T-helper 9 cell (primary cell): ENCODE measurements around the gene CNTNAP2.

Experiments used
- DNase-seq: peaks from one replicate; pipeline ENCODE4 v3.0.0-alpha.2; 2020

CNTNAP2 gene

DNA sequence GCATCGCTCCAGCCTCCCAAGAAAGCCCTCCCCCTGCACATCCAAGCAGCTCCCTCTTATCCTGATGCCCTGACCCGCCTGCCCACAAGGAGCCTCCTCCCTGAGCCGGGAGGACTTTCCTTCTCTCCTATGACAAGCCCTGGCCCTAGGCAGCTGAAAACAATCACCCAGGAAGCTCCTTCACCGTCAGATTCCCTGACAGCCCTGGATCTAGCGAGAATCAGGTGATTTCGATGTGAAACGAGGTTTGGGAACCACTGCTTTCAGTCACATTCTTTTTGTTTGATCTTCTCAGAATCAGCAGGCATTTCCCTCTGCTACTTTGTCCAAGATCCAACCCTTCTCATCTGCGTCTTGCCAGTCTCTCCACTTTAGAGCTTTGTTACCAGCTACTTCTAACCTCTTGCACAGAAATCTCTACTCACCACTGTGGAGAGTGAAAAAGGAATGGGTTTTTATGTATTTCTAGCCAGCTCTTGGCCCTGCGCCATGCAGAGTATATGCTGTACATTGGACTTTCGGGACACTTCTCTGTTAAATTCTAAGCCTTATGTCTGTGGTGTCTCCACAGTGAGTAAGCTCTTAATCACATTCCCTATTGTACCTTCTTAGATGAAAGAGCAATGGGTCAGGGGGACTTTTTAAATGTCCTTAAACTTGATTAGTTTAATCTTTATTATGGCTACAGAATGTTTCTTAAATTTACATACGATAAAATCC lies 2220.8 kb downstream of the CNTNAP2 start:
- no peak for DNase-seq

DNA sequence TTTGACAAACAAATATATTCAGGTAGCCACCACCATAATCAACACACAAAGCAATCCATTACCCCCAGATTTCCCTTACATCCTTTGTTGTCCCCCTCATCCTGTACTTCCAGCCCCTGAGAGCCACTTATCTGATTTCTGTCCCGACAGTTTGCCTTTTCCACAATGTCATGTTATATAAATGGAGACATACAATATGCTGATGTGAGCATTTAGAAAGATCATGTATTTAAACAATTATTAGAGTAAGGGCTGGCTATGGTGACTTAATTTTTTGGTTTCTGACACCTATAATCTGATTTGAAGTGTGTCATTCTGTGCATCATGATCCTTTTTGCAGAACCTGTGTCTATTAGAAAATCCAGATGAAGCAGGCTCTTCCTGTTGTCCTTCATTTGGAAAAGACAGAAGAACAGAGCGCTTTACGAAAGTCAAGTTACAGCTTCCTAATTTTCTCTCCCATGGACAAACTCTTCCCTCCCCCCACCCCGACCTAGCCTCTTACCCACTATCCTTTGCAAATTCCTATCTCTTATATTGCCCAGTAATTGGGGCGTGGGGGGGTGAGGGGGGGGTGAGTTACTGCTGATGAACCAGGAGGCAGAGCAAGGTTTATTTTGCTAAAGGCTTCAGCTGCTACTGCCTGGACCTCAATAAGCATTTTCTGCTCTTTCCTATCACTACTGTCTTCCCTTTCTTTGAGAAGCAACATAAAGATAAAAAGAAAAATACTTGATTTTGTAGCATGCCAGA lies 2221.6 kb downstream of the CNTNAP2 start:
- no peak for DNase-seq

DNA sequence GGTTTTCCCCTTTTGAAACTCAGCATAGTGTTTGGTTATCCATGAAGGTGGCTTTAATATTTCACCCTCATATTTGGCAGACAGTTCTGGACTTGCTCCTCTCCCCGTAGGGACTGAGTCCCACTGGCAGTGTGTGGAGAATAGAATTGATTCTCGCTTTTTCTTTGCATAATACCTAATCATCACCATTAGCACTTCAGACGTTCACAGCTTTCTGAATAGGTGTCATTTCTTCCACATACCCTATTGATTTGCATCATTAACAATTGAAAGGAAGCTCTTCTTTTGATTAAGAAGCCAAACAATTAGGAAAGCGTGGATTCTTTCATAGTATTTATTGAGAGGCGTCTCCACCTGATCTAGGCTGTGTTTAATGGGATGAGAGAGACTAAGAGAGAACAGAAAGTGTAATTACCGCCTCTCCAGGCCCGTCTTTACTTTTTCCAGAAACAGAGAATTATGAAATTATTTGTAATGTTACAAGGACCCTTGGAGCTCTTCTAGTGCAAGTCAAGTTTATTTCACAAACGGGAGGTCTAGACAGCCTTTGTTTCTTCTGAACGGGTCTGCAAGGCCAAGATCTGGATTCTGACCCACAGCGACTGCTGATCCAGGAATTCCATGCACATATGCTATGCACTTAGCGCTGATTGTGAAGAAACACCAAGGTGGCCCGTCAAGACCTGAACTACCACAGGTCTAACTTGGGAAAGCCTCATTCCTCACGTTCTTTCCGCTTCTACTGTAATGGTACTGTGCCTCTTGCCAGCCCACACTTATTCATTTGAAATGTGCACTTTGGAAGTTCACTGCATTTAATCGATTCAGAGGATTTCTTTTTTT lies 2224.1 kb downstream of the CNTNAP2 start:
- no peak for DNase-seq

DNA sequence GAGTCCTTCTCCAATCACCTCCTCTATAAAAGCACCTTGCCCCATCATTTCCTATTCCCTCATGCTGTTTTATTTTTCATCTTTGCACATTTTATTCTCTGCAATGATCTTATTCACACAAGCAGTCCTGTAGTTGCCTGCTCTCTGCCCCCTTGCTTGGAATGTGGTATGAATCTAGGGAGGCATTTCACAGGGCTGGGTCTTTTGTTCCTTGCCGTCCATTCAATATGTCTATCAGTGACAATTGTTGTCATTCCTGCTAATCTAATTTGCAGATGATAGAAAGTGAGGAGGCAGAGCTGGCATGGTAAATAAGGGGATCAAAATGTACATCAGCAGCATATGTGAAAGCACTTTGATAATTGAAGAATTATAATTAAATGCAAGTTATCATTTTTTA lies 2227.8 kb downstream of the CNTNAP2 start:
- no peak for DNase-seq

DNA sequence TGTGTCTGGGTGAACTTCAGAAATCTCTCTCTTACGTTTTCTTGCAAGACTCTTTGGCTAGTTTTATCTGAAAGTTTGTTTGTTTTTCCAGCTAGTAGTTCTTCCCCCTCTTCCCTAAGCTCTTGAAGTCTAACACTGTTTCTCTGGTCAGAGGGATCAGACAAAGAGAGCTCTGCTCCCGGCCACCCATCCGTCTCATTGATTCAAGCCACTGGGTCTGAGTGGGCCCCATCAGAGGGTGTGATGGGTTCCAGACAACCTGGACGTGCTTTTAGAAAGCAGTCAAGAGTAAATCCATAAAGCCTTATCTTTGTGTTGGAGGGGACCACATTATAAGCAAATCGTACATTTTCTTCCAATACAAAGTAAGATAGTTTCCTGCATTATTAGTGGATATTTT lies 2231.4 kb downstream of the CNTNAP2 start:
- no peak for DNase-seq

DNA sequence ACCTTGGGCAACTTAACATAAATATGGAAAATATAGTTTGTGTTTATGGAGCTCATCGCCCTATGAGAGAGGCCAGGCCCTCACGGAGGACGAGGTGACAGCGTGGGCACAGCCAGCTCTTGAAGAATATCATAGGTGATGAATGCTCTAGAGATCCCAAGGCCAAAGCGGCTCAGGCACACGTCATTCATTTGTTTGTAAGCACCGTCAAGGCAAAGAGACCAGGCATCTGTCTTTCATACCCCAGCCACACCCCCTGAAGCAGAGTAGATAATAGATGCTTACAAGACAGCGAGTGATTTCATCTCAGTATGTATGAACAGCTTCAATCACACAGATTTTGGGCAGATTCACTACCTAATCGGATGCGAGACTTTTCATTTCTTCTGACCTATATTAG lies 2231.9 kb downstream of the CNTNAP2 start:
- no peak for DNase-seq

DNA sequence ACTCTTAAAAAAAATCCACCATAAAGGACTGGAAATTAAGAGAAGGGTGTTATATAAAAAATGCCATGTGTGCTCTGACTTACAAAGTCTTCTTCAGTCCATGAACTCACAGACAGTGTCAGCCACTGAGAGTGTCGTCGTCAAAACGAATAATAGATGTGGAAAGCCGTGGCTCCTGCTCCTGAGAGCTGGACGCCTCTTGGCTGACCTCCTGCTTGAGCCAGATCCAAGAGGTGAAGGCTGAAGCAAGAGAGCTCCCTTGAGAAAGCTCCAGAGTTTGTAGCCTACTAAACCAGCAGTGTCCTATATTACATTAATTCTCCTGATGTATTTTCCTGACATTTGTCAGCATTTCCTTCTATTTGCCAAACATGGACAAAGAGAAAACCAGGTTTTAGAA lies 2239.7 kb downstream of the CNTNAP2 start:
- DNase-seq = no peak

DNA sequence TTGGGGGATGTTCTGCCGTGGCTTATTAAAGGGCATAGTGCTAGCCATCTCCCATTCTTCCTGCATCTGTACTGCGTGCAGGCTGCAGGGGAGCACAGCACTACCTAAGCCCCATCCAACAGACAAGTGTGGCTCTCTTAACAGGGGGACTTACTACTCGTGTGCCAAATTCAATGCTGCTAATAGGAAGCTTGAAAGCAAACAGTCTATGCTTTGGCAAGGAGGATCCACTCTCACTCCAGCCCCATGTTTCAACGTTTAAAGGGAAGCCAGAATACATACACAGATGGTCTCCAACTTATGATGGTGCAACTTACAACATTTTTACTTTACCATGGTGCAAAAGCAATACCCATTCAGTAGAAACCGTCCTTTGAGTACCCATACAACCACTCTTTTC lies 2245.9 kb downstream of the CNTNAP2 start:
- no peak for DNase-seq

DNA sequence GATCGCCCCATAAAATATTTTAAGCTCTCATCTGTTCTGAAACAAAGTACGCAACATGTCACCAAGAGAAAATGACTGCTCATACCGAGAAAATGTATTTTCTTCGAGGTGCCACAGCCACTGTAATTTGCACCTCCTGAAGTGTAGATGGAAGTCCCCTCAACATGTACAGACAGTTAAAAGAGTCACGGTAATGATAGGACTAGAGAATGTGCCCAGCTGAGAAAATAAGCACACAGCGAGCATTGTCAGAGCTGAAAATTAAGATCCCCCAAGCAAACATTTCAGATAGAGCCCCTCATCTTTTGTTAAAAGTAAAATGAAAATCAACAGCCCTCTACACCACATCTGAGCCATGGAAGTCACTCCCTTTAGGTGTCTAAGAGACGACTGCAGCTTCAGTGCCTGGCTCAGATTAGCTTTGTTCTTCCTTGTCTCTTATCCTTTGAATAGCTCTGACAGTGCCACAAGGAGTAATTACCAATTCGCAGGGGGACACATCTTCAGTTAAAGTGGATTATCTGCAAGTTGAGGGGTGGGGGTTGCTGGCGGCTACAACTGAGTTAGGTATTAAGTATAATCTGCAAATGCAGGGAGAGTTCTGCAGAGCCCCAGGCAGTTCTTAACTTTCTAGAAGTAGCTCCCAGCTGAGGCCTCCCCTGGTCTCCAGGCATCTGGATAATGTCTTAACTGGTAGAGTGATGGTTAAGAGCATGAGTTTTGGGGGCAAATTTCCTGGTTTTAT lies 2251.3 kb downstream of the CNTNAP2 start:
- DNase-seq = no peak

DNA sequence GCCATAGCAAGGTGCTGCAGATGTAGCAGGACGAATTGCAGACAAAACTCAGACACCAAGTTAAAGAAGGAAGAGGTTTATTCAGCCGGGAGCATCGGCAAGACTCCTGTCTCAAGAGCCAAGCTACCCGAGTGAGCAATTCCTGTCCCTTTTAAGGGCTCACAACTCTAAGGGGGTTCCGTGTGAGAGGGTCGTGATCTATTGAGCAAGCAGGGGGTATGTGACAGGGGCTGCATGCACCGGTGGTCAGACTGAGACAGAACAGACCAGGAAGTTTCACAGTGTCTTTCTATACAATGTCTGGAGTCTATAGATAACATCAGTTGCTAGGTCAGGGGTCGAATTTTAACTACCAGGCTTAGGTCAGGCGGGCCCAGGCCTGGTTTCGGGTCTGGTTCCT lies 2252.0 kb downstream of the CNTNAP2 start:
- DNase-seq = no peak

DNA sequence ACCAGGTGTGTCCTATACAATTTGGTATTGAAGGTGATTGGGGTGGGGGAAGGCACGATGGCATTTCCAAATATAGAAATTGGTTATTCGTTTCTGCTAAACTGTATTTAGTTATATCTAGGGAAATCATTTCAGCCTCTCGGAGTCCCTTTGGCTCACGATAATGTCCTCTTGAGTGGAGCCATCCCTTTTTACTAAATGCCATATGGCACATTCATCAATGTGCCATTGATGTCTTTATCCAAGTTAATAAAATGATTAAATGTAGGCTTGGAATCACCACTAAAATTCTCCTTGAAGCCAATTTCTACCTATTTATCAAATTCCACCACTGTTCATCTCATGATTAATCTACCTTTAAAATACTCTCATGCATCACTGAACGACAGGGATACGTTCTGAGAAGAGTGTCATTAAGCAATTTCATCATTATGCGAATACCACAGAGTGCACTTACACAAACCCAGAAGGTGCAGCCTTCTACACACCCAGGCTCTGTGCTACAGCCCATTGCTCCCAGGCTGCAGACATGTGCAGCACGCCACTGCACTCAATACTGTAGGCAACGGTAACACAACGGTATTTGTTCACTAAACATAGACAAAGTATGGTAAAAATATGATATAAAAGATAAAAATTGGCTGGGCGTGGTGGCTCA lies 2254.8 kb downstream of the CNTNAP2 start:
- DNase-seq = no peak

DNA sequence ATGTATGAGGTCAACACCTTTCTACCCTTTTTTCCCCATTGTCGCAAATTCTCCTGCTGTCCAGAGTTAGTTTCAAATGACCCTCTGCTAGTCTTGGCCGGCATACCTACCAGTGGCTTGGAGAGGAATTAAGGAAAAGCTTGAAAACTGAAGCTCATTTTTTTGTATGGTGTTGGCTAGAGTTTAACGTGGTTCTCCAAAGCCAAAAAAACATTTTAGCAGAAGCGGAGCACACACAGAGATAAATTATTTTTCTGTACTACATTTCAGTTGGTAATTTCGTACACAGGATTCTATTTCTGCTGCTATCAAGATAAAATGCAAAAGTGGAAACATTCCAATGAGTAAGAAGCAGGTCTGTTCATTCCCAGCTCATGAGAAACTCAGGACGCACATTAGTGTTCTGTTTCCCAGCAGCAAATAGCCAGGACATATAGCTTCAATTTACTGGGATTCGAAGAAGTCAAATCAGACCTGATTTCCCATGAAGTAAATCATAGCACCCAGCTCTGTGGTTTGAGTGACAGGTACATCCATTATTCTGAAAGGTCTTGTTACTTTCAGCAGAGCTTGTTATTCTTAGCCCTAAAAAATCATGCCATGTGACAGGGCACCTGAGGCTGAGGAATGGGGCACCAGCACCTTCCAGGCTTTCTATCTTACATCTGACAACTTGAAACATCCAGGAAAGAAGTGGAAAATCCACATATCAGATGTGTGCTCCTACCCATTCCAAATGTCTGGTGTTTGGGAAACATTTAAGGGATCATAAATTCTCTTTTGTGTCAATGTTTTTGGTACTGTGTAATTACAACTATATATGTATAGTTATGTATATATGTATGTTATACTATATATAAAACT lies 2258.0 kb downstream of the CNTNAP2 start:
- no peak for DNase-seq

DNA sequence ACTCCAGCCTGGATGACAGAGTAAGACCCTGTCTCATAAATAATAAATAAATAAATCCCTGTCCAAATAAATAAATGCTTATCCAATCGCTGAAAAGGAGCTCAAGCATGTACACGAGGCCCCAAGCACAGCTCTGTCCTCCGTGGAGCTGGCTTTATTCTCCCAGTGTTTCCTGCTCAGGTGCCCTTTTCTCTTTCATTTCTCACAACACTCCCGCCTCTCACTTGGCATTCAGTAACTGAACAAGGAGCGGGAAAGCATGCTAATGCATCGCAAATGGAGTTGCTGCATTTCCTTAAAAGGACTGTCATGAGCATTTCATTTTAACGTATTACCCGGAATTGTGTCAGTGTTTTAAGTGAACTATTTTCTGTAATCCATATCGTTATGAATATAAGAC lies 2263.1 kb downstream of the CNTNAP2 start:
- DNase-seq = no peak

DNA sequence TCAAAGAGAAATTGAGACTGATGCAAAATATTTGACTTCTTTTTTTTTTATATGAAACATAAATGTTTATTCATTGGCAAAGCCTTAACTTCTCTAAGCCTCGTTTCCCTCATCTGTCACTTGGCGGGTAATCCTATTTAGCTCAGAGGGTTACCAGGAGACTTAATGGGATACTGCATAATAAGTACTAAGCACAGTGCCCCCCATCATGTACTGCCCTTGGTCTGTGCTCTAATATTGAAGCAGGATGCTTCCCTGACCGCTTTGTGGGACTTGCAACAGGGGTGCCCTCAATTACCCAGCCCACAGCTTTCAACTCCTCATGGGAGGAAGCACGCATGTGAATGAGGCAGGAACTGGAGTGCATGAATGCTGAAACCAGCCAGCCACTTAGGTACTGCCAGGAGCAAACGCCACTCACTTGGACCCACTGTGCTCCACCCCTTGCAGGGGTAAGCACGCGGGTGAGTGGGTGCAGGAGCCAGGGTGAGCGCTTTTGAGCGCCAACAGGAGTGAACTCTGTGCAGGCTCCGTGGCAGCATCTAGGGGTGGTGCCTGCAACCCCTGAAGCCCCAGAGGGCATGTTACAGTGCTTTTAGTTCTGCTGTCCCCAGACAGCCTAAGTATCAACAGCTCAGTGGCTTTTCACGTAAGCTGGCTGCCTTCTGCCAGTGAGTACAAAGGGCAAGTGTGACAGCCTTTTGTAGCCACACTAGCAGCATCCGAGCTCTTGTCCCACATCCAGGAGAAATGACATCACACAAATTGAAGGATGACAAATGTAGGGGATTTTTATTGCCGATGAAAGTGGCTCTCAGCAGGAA lies 2264.2 kb downstream of the CNTNAP2 start:
- DNase-seq = no peak

DNA sequence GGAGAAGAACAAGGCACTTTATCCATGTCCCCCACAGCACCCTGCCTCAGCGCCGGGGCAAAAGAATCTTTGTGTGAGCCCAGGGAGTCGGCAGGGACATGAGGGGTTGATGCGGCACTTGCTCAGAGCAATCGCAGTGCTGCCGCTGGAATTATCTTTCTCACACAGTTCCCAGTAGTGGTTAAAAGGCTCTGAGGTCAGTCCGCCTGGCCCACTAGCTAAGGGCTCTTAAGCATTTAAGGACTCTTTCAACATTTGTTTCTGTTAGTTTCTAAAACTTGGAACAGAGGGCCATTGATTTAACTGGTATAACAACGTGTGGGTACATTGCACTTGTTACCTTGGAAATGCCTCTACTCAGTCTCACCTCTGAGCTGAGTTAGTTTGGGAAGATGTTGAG lies 2266.0 kb downstream of the CNTNAP2 start:
- no peak for DNase-seq

DNA sequence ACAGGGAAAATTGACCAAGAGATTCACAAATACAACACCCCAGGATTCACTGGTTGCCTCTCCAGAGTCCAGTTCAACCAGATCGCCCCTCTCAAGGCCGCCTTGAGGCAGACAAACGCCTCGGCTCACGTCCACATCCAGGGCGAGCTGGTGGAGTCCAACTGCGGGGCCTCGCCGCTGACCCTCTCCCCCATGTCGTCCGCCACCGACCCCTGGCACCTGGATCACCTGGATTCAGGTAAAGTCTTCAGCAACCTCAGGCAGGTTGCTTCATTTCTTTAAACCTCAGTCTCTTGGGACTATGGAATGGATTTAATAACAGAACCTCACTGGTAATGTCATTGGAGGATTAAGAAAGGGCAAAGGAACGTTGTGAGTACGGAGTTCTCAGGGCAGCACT lies 2267.1 kb downstream of the CNTNAP2 start:
- no peak for DNase-seq

DNA sequence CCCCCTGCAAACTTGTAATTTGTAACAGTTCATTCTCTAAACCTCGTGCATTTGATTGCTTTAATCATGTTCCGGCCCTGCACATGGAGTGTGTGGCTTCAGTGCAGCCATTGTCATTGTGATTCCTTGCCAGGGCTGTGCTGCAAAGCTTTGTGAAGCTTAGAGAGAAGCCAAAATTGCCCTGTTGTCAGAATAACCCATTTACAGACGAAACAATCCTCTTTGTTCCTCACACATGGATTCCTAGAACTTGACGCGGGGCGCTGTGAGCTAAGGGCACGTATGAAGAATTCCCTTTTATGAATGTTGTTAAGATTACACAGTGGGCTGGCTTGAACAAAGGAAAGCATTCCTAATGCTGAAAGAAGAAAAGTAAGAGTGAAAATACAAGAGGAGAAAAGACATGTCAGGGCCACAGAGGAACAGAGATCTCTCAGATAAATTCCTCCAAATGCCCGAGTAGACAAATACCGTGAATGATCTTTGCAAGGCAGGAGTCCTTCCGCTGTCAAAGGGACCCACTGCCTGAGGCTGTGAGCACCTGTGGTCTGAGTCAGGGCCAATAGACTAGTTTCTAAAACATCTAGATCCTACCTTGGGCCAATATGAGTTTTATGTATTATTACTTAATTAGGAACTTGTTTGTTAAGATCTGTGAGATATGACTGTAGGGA lies 2268.5 kb downstream of the CNTNAP2 start:
- DNase-seq = no peak

DNA sequence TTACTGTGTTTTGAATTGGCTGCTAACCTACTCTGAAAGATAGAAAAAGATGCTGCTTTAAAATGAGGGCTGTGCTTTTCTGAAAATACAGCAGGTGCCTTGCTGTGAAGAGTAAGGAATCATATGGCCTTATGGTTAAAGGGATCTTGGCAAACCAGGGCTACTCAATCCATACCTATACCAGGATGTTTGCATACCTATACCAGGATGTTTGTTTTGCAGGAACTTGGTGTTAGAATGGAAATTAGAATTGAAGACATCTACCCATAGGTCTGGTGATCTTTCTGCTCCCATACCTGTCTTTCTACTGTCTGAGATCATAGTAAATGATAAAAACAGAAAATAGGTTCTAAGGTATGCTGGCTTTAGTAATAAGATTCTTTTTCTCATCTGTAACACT lies 2273.8 kb downstream of the CNTNAP2 start:
- DNase-seq = no peak

DNA sequence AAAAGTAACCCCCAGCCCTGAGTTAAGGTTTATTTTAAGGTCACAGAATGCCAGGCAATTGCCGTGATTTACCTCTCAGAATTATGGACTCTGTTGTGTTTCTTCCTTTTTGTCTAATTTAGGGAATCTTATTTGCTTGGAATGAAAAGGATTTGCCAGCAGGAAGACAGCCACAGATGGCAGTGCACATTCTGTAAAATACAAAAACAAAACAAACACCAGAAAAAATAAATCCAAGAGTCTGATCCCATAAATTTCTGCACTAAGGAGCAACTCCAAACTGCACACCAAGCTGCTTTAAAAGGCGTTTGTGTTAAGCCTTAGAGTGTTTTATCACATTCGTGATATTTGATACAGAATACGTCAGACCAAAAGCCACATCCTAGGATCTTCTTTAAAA lies 2275.0 kb downstream of the CNTNAP2 start:
- no peak for DNase-seq

DNA sequence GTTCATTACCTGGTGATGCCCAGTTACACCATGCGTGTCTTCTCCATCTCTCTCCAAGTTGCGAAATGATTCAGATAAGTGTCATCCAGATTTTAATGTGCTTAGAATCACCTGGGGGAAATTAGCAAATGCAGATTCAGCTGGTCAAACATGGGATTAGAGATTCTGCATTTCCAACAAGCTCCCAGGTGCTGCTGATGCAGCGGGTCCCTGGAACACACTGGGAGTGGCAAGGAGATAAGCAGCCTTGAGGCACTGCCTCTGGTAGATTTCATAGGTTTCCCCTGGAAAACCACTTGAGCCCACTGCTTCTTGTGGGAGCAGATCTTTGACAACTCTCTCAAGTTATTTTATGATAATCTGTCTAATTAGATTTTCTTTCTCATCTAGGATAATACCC lies 2278.0 kb downstream of the CNTNAP2 start:
- no peak for DNase-seq
